Mucosa of descending colon (tissue), 3 donors: ENCODE measurements around the gene ANKDD1B. TPM values are rescaled to one million over a fixed set of nuclear protein-coding genes. Genes with fewer than 3 reads are reported as not detected.

ENCODE experiments used
- ATAC-seq: fragments of 200-7000 bp; cut with Tn5 transposase; one replicate; pipeline ENCODE4 v1.9.1; 2020; ENCODE audit warnings: mild to moderate bottlenecking, moderate library complexity
- DNase-seq, 3 donors: peaks; one replicate each; pipeline ENCODE4 v3.0.0-alpha.2; 2020
- H3K36me3 ChIP-seq: fragments of 200-600 bp; one replicate; pipeline ENCODE4 v1.8.0; 2021; ENCODE audit warnings: low read depth, mild to moderate bottlenecking
- H3K4me1 ChIP-seq: fragments of 200-600 bp; one replicate; pipeline ENCODE4 v1.8.0; 2021; ENCODE audit warnings: low read depth, mild to moderate bottlenecking
- H3K4me3 ChIP-seq: fragments of 200-600 bp; one replicate; pipeline ENCODE4 v1.8.0; 2021; ENCODE audit warnings: mild to moderate bottlenecking
- H3K9me3 ChIP-seq: fragments of 200-600 bp; one replicate; pipeline ENCODE4 v1.8.0; 2021; ENCODE audit warnings: mild to moderate bottlenecking
- intact Hi-C, 2 donors: fragments of 100-400 bp; cut with DNase I in 1 of 2; cut with micrococcal nuclease in 1 of 2; formaldehyde crosslinking; loops; one replicate each; pipeline versions ENCODE4 v1.11.0 to v1.11.1; 2022; cut with DNase I, micrococcal nuclease
- total RNA-seq, 3 donors: library from RNA; stranded (reverse); fragmentation: NEBNext Ultra II Directional in 2 of 3; extraction: Animal tissue kit (Norgen Biotek cat#: 25700) in 2 of 3; gene quantifications; one replicate each; pipeline versions ENCODE4 v1.2.1 to v1.2.4, GENCODE V29; 2021 to 2023
- TF ChIP-seq, protein P1 (sequence below): fragments of 200-600 bp; IDR thresholded peaks from one replicate; pipeline ENCODE4 v1.8.0; 2022; ENCODE audit warnings: antibody characterized with exemption, mild to moderate bottlenecking
- donor health status: DM: no; HTN: no; CAD: no; lungs with moderate emphysema.
- donor health status: DM: no; HTN: no; CAD: no.
- donor health status: DM: no; HTN: yes; CAD: no.

Gene ANKDD1B
- total RNA-seq, 3 donors from 2014 or later, result 4.0 to 9.2 (median 8.0) TPM

DNA sequence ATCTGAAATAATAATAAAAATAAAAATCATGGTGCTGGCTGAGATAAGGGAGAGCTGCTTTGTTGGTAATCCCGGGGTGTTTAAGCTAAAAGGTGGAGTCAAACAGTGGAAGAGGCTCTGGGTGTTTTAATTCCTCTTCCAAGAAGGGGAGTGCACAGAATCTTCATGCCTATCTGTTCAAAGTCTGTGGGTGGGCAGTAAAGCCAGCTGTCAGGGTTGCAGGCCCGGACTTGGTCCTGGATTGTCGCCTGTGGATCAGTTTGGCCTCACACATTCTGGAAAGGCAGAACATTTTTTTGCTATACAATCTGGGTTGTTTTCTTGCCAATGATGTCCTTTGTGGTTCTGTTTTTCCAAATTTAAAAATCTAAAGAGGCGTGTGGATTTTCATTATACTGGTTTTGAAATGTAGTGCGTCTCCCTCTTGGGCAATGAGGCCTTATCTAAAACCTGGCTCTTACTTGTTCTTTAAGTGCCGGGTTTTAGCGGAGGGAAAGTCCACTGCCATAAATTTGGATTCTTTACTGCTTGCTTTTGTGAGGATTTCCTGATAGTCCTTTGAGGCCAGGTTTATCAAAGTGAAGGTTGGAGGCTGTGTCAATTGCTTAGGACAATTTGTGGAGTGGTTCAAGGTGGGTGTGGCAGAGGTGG, 5.8 kb downstream of the ANKDD1B start:
- Histone ChIP-seq H3K4me3 (no peak overlapping the region), H3K4me1 (peaks cover 34% of the 10 kb centered on the region), H3K36me3 (no peaks in the 10 kb centered on the region), H3K9me3 (no peaks in the 10 kb centered on the region)
- peak; percentile 91 for ATAC-seq
- intact Hi-C loops, result no loop called here
- TF ChIP-seq, protein P1, sequence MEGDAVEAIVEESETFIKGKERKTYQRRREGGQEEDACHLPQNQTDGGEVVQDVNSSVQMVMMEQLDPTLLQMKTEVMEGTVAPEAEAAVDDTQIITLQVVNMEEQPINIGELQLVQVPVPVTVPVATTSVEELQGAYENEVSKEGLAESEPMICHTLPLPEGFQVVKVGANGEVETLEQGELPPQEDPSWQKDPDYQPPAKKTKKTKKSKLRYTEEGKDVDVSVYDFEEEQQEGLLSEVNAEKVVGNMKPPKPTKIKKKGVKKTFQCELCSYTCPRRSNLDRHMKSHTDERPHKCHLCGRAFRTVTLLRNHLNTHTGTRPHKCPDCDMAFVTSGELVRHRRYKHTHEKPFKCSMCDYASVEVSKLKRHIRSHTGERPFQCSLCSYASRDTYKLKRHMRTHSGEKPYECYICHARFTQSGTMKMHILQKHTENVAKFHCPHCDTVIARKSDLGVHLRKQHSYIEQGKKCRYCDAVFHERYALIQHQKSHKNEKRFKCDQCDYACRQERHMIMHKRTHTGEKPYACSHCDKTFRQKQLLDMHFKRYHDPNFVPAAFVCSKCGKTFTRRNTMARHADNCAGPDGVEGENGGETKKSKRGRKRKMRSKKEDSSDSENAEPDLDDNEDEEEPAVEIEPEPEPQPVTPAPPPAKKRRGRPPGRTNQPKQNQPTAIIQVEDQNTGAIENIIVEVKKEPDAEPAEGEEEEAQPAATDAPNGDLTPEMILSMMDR, result no peak
- DNase-seq, result peak in 2 of 3 donors; percentile 33 to 66

DNA sequence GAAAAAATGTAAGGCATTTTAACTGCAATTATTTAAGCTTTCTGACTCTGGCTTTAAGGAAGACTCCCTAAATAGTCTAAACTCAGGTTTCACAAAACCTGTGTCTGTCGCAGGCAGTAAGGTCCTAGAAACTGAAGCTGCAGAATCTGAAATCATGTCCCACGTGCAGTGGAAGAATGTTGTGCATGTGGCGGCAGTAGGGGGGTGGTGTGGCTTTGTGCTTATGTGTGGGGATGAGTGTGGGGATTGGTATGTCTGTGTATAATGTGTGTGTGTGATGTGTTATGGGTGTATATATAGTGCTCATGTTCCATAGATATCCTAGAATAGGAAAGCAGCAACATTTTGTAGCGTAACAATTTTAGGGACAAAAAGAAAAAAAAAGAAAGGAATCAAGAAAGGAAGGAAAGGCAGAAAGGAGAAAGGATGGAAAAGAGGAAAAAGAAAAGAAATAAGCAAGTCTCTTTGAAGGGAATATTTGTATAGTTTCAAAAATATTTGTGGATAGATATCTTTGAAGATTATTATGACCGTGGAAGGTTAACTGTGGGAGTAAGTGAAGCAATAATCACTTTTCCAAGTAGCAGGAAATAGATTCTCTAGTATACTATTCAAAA, 6.6 kb downstream of the ANKDD1B start:
- ATAC-seq (no peak), DNase-seq (no peak)
- TF ChIP-seq, protein P1, result no peak
- intact Hi-C loops, result no loop called here
- Histone ChIP-seq H3K4me1 (peaks cover 34% of the 10 kb centered on the region), H3K4me3 (no peak overlapping the region), H3K36me3 (no peaks in the 10 kb centered on the region), H3K9me3 (no peaks in the 10 kb centered on the region)

- Histone ChIP-seq H3K9me3 (no peaks in the 10 kb centered on the region), H3K4me1 (peaks cover 36% of the 10 kb centered on the region), H3K36me3 (no peaks in the 10 kb centered on the region), H3K4me3 (no peak overlapping the region)
- no peak for DNase-seq
- TF ChIP-seq, protein P1, result no peak
- intact Hi-C loops, result no loop called here
- ATAC-seq, result no peak
Observed at GRCh38 chr5:75620184-75620959, 9.1 kb downstream of the ANKDD1B start.

DNA sequence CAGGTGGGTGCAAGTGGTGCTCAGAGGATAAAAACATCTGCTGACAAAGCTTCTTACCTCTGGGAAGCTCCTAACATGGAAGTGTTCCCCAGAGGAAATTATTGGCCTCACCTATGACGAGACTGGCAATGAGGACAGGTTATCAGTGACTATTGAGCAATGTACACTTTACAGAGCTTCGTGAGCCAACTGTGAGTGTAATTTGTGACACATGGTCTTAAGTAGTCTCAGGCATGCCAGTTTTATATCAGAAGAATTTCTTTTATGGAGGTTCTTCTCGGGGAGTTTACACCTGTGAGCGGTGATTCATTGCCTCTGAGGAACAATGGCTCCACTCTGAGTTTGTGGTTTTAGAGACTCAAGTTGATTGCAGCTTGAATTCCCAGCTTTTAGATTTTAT, 11.3 kb downstream of the ANKDD1B start:
- no peaks in the 10 kb centered on the region for H3K9me3 ChIP-seq
- H3K4me3 ChIP-seq, result no peak overlapping the region
- H3K36me3 ChIP-seq, result no peaks in the 10 kb centered on the region
- intact Hi-C loops, result no loop called here
- TF ChIP-seq, protein P1, result no peak
- ATAC-seq (peak; percentile 96), DNase-seq (peak in 1 of 3 donors; percentile 54)
- H3K4me1 ChIP-seq, result peaks cover 20% of the 10 kb centered on the region

GRCh38 chr5:75623846-75624245, 12.6 kb downstream of the ANKDD1B start:
- peak; percentile 28 for ATAC-seq
- intact Hi-C loops, result no loop called here
- DNase-seq, result no peak
- Histone ChIP-seq H3K4me3 (no peak overlapping the region), H3K36me3 (no peaks in the 10 kb centered on the region), H3K4me1 (peaks cover 16% of the 10 kb centered on the region), H3K9me3 (no peaks in the 10 kb centered on the region)
- TF ChIP-seq, protein P1, result no peak
